ENCODE results near the gene ELP2. TPM values are rescaled to one million over a fixed set of nuclear protein-coding genes. Genes with fewer than 3 reads are reported as not detected.

ELP2 gene
- total RNA-seq, 1 donor from 2014 or later: 94.1 TPM

DNA sequence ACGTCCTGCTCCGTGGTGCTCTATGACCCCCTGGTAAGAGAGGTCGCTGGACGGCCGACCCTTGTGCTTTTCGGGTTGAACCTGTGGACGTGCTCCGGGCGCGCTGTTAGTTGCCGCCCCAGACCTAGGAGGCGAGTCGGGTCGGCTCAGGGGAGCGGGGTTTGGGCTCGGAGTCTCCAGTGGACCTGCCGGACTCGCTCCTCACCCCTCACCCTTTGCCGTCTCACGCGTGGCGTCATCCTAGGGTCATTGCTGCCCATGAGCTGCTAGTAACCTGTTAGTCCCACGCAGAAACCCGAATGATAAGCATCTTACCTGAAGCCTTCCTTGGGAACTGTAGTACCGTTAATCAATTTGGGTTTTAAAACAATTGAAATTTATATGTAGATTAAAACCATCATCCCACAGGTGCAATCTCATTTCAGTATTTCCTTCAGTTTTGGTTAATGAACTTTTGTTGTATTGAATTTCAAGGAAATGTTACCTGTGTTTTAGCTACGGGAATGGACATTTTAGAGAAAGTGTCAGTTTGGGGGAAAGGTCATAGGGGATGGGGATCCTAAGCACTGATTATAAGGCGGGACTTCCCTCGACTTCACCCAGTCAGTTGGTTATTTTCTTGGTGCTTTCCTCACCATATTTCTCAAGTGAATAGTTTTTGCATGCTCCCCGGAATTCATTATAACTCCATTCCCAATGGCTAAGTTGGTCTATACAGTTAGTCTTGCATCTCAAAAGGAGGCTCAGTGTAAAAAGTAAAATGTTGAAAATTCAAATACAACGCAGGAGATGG lies 536 bp downstream of the ELP2 start:
- H3K9me3 Mint-ChIP-seq: no peaks in the 10 kb centered on the region
- peak overlapping the region; percentile 99 for H3K27ac Mint-ChIP-seq (ENCODE audit: unreplicated experiment)
- TF ChIP-seq, protein P1, sequence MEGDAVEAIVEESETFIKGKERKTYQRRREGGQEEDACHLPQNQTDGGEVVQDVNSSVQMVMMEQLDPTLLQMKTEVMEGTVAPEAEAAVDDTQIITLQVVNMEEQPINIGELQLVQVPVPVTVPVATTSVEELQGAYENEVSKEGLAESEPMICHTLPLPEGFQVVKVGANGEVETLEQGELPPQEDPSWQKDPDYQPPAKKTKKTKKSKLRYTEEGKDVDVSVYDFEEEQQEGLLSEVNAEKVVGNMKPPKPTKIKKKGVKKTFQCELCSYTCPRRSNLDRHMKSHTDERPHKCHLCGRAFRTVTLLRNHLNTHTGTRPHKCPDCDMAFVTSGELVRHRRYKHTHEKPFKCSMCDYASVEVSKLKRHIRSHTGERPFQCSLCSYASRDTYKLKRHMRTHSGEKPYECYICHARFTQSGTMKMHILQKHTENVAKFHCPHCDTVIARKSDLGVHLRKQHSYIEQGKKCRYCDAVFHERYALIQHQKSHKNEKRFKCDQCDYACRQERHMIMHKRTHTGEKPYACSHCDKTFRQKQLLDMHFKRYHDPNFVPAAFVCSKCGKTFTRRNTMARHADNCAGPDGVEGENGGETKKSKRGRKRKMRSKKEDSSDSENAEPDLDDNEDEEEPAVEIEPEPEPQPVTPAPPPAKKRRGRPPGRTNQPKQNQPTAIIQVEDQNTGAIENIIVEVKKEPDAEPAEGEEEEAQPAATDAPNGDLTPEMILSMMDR (conservative IDR thresholded peaks at IDR 0.05): no peak
- no peak for DNase-seq (ENCODE audit: low read depth, low spot score)
- no peaks in the 10 kb centered on the region for H3K27me3 Mint-ChIP-seq (ENCODE audit: low read depth)
- peaks cover 4% of the 10 kb centered on the region for H3K36me3 Mint-ChIP-seq (ENCODE audit: low read depth)
- peak overlapping the region; percentile 99 for H3K4me3 Mint-ChIP-seq
- peaks cover 41% of the 10 kb centered on the region for H3K4me1 Mint-ChIP-seq

DNA sequence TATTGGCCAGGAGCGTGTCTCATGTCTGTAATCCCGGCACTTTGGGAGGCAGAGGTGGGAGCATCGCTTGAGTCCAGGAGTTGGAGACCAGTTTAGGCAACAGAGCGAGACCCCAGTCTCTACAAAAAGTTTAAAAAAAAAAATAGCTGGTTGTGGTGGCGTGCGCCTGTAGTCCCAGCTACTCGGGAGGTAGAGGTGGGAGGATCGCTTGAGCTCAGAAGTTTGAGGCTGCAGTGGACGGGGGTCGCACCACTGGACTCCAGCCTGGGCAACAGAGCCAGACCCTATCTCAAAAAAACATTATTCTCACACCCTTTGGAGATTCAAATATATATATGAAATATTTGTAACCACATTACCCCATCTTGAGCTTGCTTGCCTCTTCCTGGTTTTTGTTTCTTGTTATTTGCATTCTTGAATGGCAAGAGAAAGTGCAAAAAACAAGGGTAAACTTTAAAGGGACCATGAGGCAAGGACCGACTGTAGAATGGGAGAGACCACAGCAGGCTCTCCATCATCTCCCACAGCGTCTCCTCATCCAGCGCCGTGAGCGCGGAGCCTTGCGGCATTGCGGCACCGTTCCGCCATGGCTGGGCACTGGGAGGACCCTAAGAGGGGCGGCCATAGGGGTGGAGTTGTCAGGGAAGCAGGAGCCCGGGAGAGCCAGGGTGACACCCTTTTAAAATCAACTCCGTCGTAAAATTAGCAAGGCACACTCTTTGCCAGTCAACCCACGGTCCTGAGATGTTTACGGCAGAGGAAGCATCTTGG lies 1.4 kb downstream of the ELP2 start:
- Mint-ChIP-seq H3K27ac (ENCODE audit: unreplicated experiment) (no peak overlapping the region), H3K9me3 (no peaks in the 10 kb centered on the region), H3K4me1 (peaks cover 41% of the 10 kb centered on the region), H3K27me3 (ENCODE audit: low read depth) (no peaks in the 10 kb centered on the region), H3K4me3 (peak overlapping the region; percentile 99), H3K36me3 (ENCODE audit: low read depth) (peaks cover 4% of the 10 kb centered on the region)
- TF ChIP-seq, protein P1 (conservative IDR thresholded peaks at IDR 0.05): no peak
- DNase-seq (ENCODE audit: low read depth, low spot score): no peak

DNA sequence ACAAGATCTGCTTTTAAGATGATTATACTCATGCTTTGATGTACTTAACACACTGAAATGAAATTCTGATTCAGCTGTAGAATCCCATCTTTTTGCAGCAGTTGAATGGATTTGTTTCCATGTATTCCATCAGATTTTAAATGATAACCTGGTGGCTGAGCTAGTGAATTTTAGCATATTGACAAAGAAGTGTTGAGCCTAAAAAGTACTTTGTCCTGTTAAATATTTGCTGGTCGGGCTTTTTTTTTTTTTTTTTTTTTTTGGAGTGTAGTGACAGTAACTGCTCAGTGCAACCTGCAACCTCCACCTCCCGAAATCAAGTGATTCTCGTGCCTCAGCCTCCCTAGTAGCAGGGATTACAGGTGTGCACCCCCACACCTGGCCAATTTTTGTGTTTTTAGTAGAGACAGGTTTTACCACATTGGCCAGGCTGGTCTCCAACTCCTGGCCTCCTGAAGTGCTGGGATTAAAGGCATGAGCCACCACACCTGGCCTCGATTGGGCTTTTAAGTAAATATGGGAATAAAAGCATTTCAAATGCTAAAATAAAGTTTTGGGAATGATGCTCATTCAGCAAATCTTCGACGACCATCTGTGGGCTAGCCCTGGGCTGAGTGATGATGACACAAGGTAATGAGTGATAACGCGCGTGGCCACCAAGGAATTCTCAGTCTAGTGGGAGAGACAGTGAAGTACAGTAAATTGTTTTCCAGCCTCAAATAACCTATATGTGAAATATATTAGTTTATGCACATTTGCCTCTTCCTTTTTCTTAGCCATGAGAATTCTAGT lies 2.2 kb downstream of the ELP2 start:
- Mint-ChIP-seq H3K27ac (ENCODE audit: unreplicated experiment) (no peak overlapping the region), H3K36me3 (ENCODE audit: low read depth) (no peaks in the 10 kb centered on the region), H3K4me3 (peak overlapping the region; percentile 81), H3K27me3 (ENCODE audit: low read depth) (no peaks in the 10 kb centered on the region), H3K9me3 (no peaks in the 10 kb centered on the region), H3K4me1 (peaks cover 35% of the 10 kb centered on the region)
- no peak for DNase-seq (ENCODE audit: low read depth, low spot score)
- TF ChIP-seq, protein P1 (conservative IDR thresholded peaks at IDR 0.05): no peak

DNA sequence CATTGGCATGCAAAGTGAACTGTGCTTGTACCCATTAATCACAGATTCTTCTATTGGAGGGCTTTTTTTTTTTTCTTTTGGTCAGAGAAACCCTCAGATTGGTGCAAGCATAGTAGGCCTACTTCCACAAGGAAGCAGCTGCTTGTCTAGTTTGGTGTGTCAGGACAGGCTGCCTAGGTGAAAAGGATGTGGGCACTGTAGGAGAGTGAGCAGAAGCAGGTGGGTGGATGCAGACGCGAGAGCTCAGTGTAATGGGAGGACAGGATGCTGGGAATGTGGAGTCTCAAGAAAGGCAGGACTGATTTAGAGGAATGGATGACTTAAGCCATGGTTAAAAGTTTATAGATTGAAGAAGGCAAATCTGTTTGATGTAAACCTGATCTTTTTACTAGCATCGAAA lies 3.1 kb downstream of the ELP2 start:
- H3K27me3 Mint-ChIP-seq (ENCODE audit: low read depth): no peaks in the 10 kb centered on the region
- TF ChIP-seq, protein P1 (conservative IDR thresholded peaks at IDR 0.05): no peak
- H3K27ac Mint-ChIP-seq (ENCODE audit: unreplicated experiment): no peak overlapping the region
- H3K9me3 Mint-ChIP-seq: no peaks in the 10 kb centered on the region
- H3K4me1 Mint-ChIP-seq: peaks cover 26% of the 10 kb centered on the region
- H3K36me3 Mint-ChIP-seq (ENCODE audit: low read depth): no peaks in the 10 kb centered on the region
- DNase-seq (ENCODE audit: low read depth, low spot score): no peak
- peak overlapping the region; percentile 81 for H3K4me3 Mint-ChIP-seq

DNA sequence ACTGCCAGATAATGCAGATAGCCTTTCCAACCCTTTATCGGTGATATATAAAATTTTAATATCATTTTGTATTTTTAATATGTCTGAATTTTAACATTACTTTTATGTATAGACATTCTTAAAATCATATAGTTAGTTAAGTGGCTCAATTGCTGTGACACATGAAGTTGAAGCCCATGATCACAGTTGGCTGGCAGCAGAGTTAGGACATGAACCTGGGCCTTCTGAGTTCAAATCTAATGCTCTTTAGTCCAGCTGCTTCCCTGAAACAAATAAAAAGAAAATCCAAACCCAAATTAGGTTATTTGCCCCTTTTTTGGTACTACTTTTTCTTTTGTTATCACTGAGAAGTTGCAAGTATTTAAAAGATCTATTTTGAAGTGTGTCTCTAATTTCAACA lies 5.6 kb downstream of the ELP2 start:
- Mint-ChIP-seq H3K4me3 (no peak overlapping the region), H3K36me3 (ENCODE audit: low read depth) (no peaks in the 10 kb centered on the region), H3K4me1 (peaks cover 17% of the 10 kb centered on the region), H3K27me3 (ENCODE audit: low read depth) (no peaks in the 10 kb centered on the region), H3K9me3 (no peaks in the 10 kb centered on the region), H3K27ac (ENCODE audit: unreplicated experiment) (no peak overlapping the region)
- TF ChIP-seq, protein P1 (conservative IDR thresholded peaks at IDR 0.05): no peak
- DNase-seq (ENCODE audit: low read depth, low spot score): no peak
